GM18519 (cell line): ENCODE data around the gene SULT1E1.
"Not testable (repeated sequence)": the region's sequence is repeated elsewhere in the genome, so short reads cannot be mapped to it uniquely, and the experiment has no call there.

Experiments
- ATAC-seq: cut with Tn5 transposase; IDR thresholded peaks from one replicate; pipeline ENCODE4 v1.9.1; 2021; ENCODE audit warnings: mild to moderate bottlenecking, moderate library complexity; ENCODE audit not compliant: unreplicated experiment, low FRiP score

SULT1E1 gene

GRCh38 chr4:69848028-69848427 is 11.9 kb downstream of the SULT1E1 start:
- ATAC-seq = peak; percentile 30

- ATAC-seq = no peak
Measured at GRCh38 chr4:69843932-69844331, 16.0 kb downstream of the SULT1E1 start.

GRCh38 chr4:69843301-69843700 is 16.6 kb downstream of the SULT1E1 start:
- ATAC-seq = no peak

- ATAC-seq = no peak
Measured at GRCh38 chr4:69838977-69839376, 21.0 kb downstream of the SULT1E1 start.

GRCh38 chr4:69836287-69836686 is 23.7 kb downstream of the SULT1E1 start:
- ATAC-seq = no peak

- ATAC-seq = no peak
Measured at GRCh38 chr4:69835766-69836165, 24.2 kb downstream of the SULT1E1 start.

- ATAC-seq = no peak
Measured at GRCh38 chr4:69833251-69833650, 26.7 kb downstream of the SULT1E1 start.

- no peak for ATAC-seq
Measured at GRCh38 chr4:69832326-69833030, 27.5 kb downstream of the SULT1E1 start.

GRCh38 chr4:69831646-69832325 is 28.2 kb downstream of the SULT1E1 start:
- ATAC-seq = peak; percentile 97

- ATAC-seq = no peak
Measured at GRCh38 chr4:69831270-69831627, 28.7 kb downstream of the SULT1E1 start.

- ATAC-seq = no peak
Measured at GRCh38 chr4:69830560-69831269, 29.2 kb downstream of the SULT1E1 start.

GRCh38 chr4:69830192-69830559 is 29.8 kb downstream of the SULT1E1 start:
- ATAC-seq = no peak

- ATAC-seq = no peak
Measured at GRCh38 chr4:69829678-69830077, 30.3 kb downstream of the SULT1E1 start.

GRCh38 chr4:69828828-69829227 is 31.1 kb downstream of the SULT1E1 start:
- no peak for ATAC-seq

- ATAC-seq = not testable (repeated sequence)
Measured at GRCh38 chr4:69825056-69825455, 34.9 kb downstream of the SULT1E1 start.

- peak; percentile 89 for ATAC-seq
Measured at GRCh38 chr4:69823481-69824186, 36.3 kb downstream of the SULT1E1 start.

GRCh38 chr4:69823048-69823447 is 36.9 kb downstream of the SULT1E1 start:
- ATAC-seq = no peak

GRCh38 chr4:69822198-69822597 is 37.7 kb downstream of the SULT1E1 start:
- ATAC-seq = no peak

- no peak for ATAC-seq
Measured at GRCh38 chr4:69818060-69818639, 41.8 kb downstream of the SULT1E1 start.

- ATAC-seq = no peak
Measured at GRCh38 chr4:69816236-69816635, 43.7 kb downstream of the SULT1E1 start.

GRCh38 chr4:69813628-69814027 is 46.3 kb downstream of the SULT1E1 start:
- ATAC-seq = no peak
